AG04449 (cell line): Measurements from ENCODE around the gene GPBAR1.
A peak's percentile ranks its signal among the peaks of the same experiment; 100 is the strongest.

ENCODE experiments used
- CTCF ChIA-PET: fragments of 350-600 bp; formaldehyde crosslinking; extraction: SDS; loops from one replicate; lab custom pipeline; 2021; ENCODE audit warnings: antibody characterized with exemption; lab: Yijun Ruan, JAX
- POLR2A ChIA-PET: fragments of 400-600, 350-600 bp; formaldehyde crosslinking; extraction: SDS; loops from one replicate; lab custom pipeline; 2020; ENCODE audit warnings: antibody characterized with exemption, inconsistent platforms; lab: Yijun Ruan, JAX
- DNase-seq: peaks from one replicate; pipeline ENCODE4 v3.0.0-alpha.2; 2010; ENCODE audit warnings: low read depth, low spot score
- H3K4me3 ChIP-seq: 2 replicates; pipeline ENCODE4 v1.5.1; 2011; ENCODE audit warnings: low read depth, mild to moderate bottlenecking, control low read depth, low read length
- CTCF ChIP-seq: IDR thresholded peaks from one replicate; pipeline ENCODE4 v1.5.1; 2011; ENCODE audit warnings: mild to moderate bottlenecking, moderate library complexity, low read length, control low read depth, inconsistent platforms; ENCODE audit not compliant: insufficient read depth; ENCODE audit errors: missing control alignments

The GPBAR1 gene

GRCh38 chr2:218260742-218261422 lies at the start of gene GPBAR1:
GPBAR1 (plus strand) TSS chr2:218261015; CDS start chr2:218262725, 1,710 bp downstream.
- ChIA-PET CTCF (interaction anchor here (0.7 to 1.9 kb wide), 3 partner anchors 8 to 32 kb away, joined by 3 to 11 read pairs (median 7); partner anchors contain the start of genes AAMP, PNKD and TMBIM1), POLR2A (interaction anchor here (1.0 to 1.8 kb wide), 3 partner anchors 9 to 26 kb away, joined by 3 to 5 read pairs (median 3); partner anchors contain the start of genes AAMP and PNKD)
- no peak within 1 kb of the TSS for H3K4me3 ChIP-seq
- no peak for DNase-seq
- TF ChIP-seq CTCF: no peak

DNA sequence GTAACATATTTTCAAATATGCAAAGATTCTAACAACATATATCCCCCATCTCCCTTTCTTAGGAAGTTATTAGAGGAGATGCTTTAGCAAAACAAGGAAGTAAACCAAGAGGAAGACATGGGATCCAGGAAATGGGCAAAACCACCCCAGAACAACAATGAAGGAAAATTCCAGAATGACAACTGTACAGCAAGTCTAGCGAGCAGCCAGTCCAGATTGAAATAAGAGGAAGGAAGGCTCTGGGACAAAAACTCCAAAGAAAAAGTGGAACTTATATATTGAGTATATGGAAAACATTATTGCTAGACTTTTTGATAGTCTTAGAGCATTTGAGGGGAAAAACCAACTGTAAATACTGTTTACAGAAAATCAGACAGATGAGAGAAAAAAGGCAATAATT lies 46.7 kb upstream of the GPBAR1 start:
- CTCF ChIA-PET: no interaction called here
- no peak overlapping the region for H3K4me3 ChIP-seq
- no peak for TF ChIP-seq CTCF
- no peak for DNase-seq
- POLR2A ChIA-PET: no interaction called here

- no peak for DNase-seq
- TF ChIP-seq CTCF: no peak
- CTCF ChIA-PET: interaction anchor here (0.7 to 2.0 kb wide), 4 partner anchors 16 to 55 kb away, joined by 3 to 7 read pairs (median 5); partner anchors contain the start of gene PNKD
- peak overlapping the region; percentile 93 for H3K4me3 ChIP-seq
- POLR2A ChIA-PET: interaction anchor here (0.6 to 1.3 kb wide), 4 partner anchors 13 to 764 kb away, joined by 3 to 4 read pairs (median 3); no protein-coding TSS in a partner anchor
Observed at GRCh38 chr2:218216336-218216673, 44.5 kb upstream of the GPBAR1 start.

DNA sequence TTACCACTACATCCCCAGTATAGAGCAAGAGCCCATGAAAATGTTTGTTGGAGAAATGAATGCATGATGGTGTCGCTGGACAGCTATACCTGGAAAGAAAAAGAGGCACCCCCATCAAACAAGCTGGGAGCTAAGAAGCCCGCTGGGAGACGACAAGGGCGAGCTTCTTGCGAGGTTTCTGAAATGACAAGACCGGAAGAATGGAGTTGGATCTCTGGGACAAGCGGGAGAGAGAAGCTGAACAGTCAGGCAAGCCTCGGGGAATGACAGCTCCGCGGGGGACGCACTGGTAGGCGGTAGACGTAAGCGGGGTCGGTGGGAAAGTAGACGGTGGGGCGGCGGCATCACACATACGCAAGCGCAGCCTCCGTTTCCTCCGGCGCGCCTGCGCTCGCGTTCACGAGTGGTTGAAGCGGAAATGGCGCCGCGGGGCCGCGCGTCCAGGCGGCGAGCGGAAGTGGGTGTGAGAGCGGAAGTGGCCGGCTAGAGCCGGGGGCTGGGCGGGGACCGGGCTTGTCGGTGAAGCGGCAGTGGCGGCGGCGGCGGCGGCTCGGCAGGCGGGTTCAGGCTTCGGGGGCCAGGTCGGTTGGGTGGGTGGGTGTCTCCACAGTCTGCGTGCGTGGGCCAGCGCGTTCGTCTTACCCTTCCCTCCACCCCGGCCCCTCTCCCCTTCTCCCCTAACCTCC lies 44.0 kb upstream of the GPBAR1 start, which contains the start of gene ARPC2:
TSS of gene ARPC2 (plus strand) at position 516 of the 686 bp plus-strand sequence. CDS start 282 bp downstream, outside the sequence.
- CTCF ChIA-PET: interaction anchor here (1.9 to 2.0 kb wide), 2 partner anchors 41 to 54 kb away, joined by 6 to 7 read pairs; partner anchors contain the start of gene PNKD
- POLR2A ChIA-PET: interaction anchor here (0.6 to 1.3 kb wide), 4 partner anchors 12 to 764 kb away, joined by 3 to 4 read pairs (median 3); no protein-coding TSS in a partner anchor
- no peak for TF ChIP-seq CTCF
- H3K4me3 ChIP-seq: peak within 1 kb of the TSS; percentile 93
- peak; percentile 70 for DNase-seq

- ChIA-PET POLR2A (interaction anchor here (1.2 to 1.3 kb wide), 3 partner anchors 11 to 37 kb away, joined by 3 read pairs; no protein-coding TSS in a partner anchor), CTCF (interaction anchor here (1.0 to 1.9 kb wide), 2 partner anchors 40 to 54 kb away, joined by 3 to 7 read pairs; no protein-coding TSS in a partner anchor)
Observed at GRCh38 chr2:218217360-218218267, 43.2 kb upstream of the GPBAR1 start.

More at GRCh38 chr2:218217360-218218267, 43.2 kb upstream of the GPBAR1 start:
- no peak for TF ChIP-seq CTCF
- peak overlapping the region; percentile 93 for H3K4me3 ChIP-seq
- DNase-seq: no peak
